Peyer's patch (tissue), 4 donors: Measurements from ENCODE around the gene CEP120.
"Not testable (repeated sequence)": the region's sequence is repeated elsewhere in the genome, so short reads cannot be mapped to it uniquely, and the experiment has no call there.

Experiments
- POLR2A ChIP-seq, 2 donors: fragments of 450-650 bp; IDR thresholded peaks; one replicate each; pipeline ENCODE4 v1.5.1; 2017; ENCODE audit warnings: antibody characterized with exemption in 2 of 2, mild to moderate bottlenecking in 2 of 2, moderate library complexity in 2 of 2
- TF ChIP-seq, protein P1 (sequence below), 6 experiments: fragments of 450-650 bp in 4 of 6; fragments of 200-600 bp in 2 of 6; sonication (generic) in 1 of 6; IDR thresholded peaks; one replicate each; pipeline ENCODE4 v1.5.1; 2017 to 2019; ENCODE audit warnings: antibody characterized with exemption in 6 of 6, mild to moderate bottlenecking in 3 of 6, moderate library complexity in 1 of 6

DNA sequence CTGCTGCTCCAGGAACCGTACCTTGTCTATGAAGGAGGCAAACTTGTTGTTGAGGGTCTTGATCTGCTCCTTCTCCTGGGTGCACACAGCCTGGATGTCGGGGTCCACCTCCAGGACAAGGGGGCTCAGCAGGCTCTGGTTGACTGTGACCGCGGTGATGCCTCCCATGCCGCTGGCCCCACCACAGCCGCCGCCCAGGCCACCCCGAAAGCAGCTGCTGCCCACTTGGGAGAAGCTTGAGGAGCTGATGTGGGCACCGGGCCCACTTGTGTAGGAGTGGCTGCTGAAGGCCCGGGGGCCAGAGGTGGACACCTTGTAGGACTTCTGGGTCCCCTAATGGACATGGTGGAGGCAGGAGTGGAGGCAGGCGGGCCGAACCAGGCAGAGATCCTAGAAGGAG, 21.2 kb downstream of the CEP120 start:
- TF ChIP-seq, protein P1, sequence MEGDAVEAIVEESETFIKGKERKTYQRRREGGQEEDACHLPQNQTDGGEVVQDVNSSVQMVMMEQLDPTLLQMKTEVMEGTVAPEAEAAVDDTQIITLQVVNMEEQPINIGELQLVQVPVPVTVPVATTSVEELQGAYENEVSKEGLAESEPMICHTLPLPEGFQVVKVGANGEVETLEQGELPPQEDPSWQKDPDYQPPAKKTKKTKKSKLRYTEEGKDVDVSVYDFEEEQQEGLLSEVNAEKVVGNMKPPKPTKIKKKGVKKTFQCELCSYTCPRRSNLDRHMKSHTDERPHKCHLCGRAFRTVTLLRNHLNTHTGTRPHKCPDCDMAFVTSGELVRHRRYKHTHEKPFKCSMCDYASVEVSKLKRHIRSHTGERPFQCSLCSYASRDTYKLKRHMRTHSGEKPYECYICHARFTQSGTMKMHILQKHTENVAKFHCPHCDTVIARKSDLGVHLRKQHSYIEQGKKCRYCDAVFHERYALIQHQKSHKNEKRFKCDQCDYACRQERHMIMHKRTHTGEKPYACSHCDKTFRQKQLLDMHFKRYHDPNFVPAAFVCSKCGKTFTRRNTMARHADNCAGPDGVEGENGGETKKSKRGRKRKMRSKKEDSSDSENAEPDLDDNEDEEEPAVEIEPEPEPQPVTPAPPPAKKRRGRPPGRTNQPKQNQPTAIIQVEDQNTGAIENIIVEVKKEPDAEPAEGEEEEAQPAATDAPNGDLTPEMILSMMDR (IDR thresholded peaks at IDR 0.05), result not testable (repeated sequence)
- TF ChIP-seq POLR2A (IDR thresholded peaks at IDR 0.05), result not testable (repeated sequence)
